T-helper 2 cell treated with Interferon-gamma antibody and Interleukin-4, amounts not matched to agents 5 μg/mL and 100 μg/mL, for 36 hours (primary cell): ENCODE results near the gene OR2J3.
"Not testable (repeated sequence)": the region's sequence is repeated elsewhere in the genome, so short reads cannot be mapped to it uniquely, and the experiment has no call there.

Experiments
- DNase-seq: peaks from one replicate; pipeline ENCODE4 v3.0.0; 2021; ENCODE audit warnings: low spot score
- H3K27ac Mint-ChIP-seq: one replicate; pipeline ENCODE4 v1.8.0; 2021; ENCODE audit warnings: mild to moderate bottlenecking, mixed read lengths
- H3K27me3 Mint-ChIP-seq: one replicate; pipeline ENCODE4 v1.8.0; 2021; ENCODE audit warnings: low read depth, mixed read lengths
- H3K36me3 Mint-ChIP-seq: one replicate; pipeline ENCODE4 v1.8.0; 2021; ENCODE audit warnings: low read depth, mixed read lengths
- H3K4me1 Mint-ChIP-seq: one replicate; pipeline ENCODE4 v1.8.0; 2021; ENCODE audit warnings: low read depth, mixed read lengths
- H3K4me3 Mint-ChIP-seq: one replicate; pipeline ENCODE4 v1.8.0; 2022; ENCODE audit warnings: mild to moderate bottlenecking, moderate library complexity, mixed read lengths
- H3K9me3 Mint-ChIP-seq: one replicate; pipeline ENCODE4 v1.8.0; 2021; ENCODE audit warnings: mixed read lengths

The OR2J3 gene

DNA sequence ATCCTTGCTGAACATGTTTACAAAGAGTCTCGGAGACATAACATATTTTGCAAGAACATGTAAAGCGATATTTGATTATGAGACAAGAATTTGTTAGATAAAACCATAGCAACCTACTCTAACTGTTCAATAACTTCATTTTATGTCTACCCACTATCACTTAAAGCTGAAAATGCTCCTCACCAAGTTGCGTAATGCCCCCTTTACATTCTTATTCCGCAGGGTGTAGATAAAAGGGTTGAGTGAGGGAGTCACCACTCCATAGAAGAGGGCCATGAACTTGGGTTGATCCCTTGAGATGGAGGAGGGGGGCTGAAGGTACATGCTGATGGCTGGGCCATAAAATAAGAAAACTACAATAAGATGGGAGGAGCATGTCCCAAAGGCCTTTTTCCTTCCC, 29.9 kb downstream of the OR2J3 start:
- H3K4me3 Mint-ChIP-seq, result no peak overlapping the region
- H3K4me1 Mint-ChIP-seq, result no peaks in the 10 kb centered on the region
- no peaks in the 10 kb centered on the region for H3K9me3 Mint-ChIP-seq
- H3K36me3 Mint-ChIP-seq, result no peaks in the 10 kb centered on the region
- no peak for DNase-seq
- peaks cover 8% of the 10 kb centered on the region for H3K27me3 Mint-ChIP-seq
- no peak overlapping the region for H3K27ac Mint-ChIP-seq

GRCh38 chr6:29141606-29142005, 33.7 kb downstream of the OR2J3 start:
- no peaks in the 10 kb centered on the region for H3K4me1 Mint-ChIP-seq
- no peak overlapping the region for H3K27ac Mint-ChIP-seq
- DNase-seq, result no peak
- no peaks in the 10 kb centered on the region for H3K27me3 Mint-ChIP-seq
- no peaks in the 10 kb centered on the region for H3K36me3 Mint-ChIP-seq
- no peaks in the 10 kb centered on the region for H3K9me3 Mint-ChIP-seq
- H3K4me3 Mint-ChIP-seq, result no peak overlapping the region

- H3K4me1 Mint-ChIP-seq, result no peaks in the 10 kb centered on the region
- no peaks in the 10 kb centered on the region for H3K27me3 Mint-ChIP-seq
- H3K36me3 Mint-ChIP-seq, result no peaks in the 10 kb centered on the region
- H3K4me3 Mint-ChIP-seq, result no peak overlapping the region
- no peak for DNase-seq
- no peaks in the 10 kb centered on the region for H3K9me3 Mint-ChIP-seq
- H3K27ac Mint-ChIP-seq, result no peak overlapping the region
Observed at GRCh38 chr6:29142309-29142708, 34.5 kb downstream of the OR2J3 start.

DNA sequence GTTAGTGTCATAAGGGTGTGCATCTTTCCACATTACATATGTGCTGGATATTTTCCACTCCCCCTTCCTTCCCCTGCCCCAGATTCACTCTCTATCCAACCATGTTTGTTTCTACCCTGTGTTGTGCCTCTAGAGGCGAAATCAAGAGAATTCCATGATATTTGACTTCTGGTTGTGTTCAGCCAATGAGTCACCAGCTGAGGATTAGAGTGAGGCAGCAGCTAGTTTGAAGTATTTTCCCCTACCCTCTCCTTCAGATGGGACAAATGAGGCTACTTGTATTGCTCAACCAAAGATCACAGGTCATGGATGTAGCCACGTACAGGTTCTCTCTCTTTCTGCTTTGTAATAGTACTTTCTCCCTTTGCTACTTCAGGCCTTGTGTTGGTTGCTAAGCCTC, 38.3 kb downstream of the OR2J3 start:
- H3K36me3 Mint-ChIP-seq, result no peaks in the 10 kb centered on the region
- H3K27ac Mint-ChIP-seq, result no peak overlapping the region
- no peak overlapping the region for H3K4me3 Mint-ChIP-seq
- DNase-seq, result no peak
- H3K27me3 Mint-ChIP-seq, result no peaks in the 10 kb centered on the region
- no peaks in the 10 kb centered on the region for H3K9me3 Mint-ChIP-seq
- no peaks in the 10 kb centered on the region for H3K4me1 Mint-ChIP-seq

- Mint-ChIP-seq H3K36me3 (no peaks in the 10 kb centered on the region), H3K4me3 (no peak overlapping the region), H3K4me1 (no peaks in the 10 kb centered on the region), H3K9me3 (no peaks in the 10 kb centered on the region), H3K27ac (no peak overlapping the region), H3K27me3 (no peaks in the 10 kb centered on the region)
- no peak for DNase-seq
Observed at GRCh38 chr6:29147074-29147473, 39.2 kb downstream of the OR2J3 start.

- DNase-seq, H3K27me3 Mint-ChIP-seq, H3K27ac Mint-ChIP-seq, H3K4me1 Mint-ChIP-seq, H3K9me3 Mint-ChIP-seq, H3K4me3 Mint-ChIP-seq, H3K36me3 Mint-ChIP-seq: not testable (repeated sequence)
Observed at GRCh38 chr6:29149444-29149843, 41.6 kb downstream of the OR2J3 start.

DNA sequence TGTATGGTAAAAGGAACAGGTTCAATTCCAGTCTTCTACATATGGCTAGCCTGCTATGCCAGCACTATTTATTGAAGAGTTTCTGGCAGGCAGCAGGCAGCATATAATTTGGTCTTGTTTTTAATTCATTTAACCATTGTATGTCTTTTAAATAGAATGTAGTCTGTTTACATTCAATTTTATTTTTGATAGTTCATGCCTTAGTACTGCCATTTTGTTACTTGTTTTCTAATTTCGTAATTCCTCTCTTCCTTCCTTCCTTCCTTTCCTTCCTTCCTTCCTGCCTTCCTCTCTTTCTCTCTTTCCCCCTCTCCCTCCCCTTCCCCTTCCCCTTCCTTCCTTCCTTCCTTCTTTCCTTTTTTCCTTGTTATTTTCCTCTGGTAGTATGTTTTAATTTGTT, 45.2 kb downstream of the OR2J3 start:
- no peaks in the 10 kb centered on the region for H3K27me3 Mint-ChIP-seq
- no peak overlapping the region for H3K27ac Mint-ChIP-seq
- DNase-seq, result no peak
- no peaks in the 10 kb centered on the region for H3K36me3 Mint-ChIP-seq
- no peaks in the 10 kb centered on the region for H3K9me3 Mint-ChIP-seq
- no peak overlapping the region for H3K4me3 Mint-ChIP-seq
- no peaks in the 10 kb centered on the region for H3K4me1 Mint-ChIP-seq

DNA sequence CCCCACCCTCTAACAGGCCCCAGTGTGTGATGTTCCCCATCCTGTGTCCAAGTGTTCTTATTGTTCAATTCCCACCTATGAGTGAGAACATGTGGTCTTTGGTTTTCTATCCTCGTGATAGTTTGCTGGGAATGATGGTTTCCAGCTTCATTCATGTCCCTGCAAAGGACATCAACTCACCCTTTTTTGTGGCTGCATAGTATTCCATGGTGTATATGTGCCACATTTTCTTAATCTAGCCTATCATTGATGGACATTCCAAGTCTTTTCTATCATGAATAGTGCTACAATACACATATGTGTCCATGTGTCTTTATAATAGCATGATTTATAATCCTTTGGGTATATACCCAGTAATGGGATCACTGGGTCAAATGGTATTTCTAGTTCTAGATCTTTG, 47.3 kb downstream of the OR2J3 start:
- not testable (repeated sequence) for H3K4me3 Mint-ChIP-seq, H3K27me3 Mint-ChIP-seq, DNase-seq, H3K9me3 Mint-ChIP-seq, H3K4me1 Mint-ChIP-seq, H3K27ac Mint-ChIP-seq, H3K36me3 Mint-ChIP-seq

- H3K36me3 Mint-ChIP-seq, H3K9me3 Mint-ChIP-seq, DNase-seq, H3K27ac Mint-ChIP-seq, H3K4me3 Mint-ChIP-seq, H3K27me3 Mint-ChIP-seq, H3K4me1 Mint-ChIP-seq: not testable (repeated sequence)
Observed at GRCh38 chr6:29159922-29160321, 52.1 kb downstream of the OR2J3 start.
